PC-3 (cell line): ENCODE data around the gene CAMSAP1. TPM values are rescaled to one million over a fixed set of nuclear protein-coding genes. Genes with fewer than 3 reads are reported as not detected.

Experiments
- ATAC-seq: fragments of 200-7000 bp; cut with Tn5 transposase; 2 replicates; pipeline ENCODE4 v1.9.1; 2020; ENCODE audit warnings: mild to moderate bottlenecking, moderate library complexity
- Bru-seq: library from RNA; stranded (reverse); fragments of 400-500 nt; gene quantifications from one replicate; lab custom pipeline; 2021; lab: Mats Ljungman, UMichigan
- BruChase-seq, 2 experiments: library from RNA; stranded (reverse); fragments of 400-500 nt; gene quantifications; one replicate each; lab custom pipeline; 2021; lab: Mats Ljungman, UMichigan
- BruUV-seq: library from RNA; stranded (reverse); fragments of 400-500 nt; replicated peaks from 2 replicates; lab custom pipeline; 2021; lab: Mats Ljungman, UMichigan
- CTCF ChIA-PET: fragments of 300-600 bp; sonication (Branson Sonifier 250); formaldehyde crosslinking; loops from one replicate; lab custom pipeline; 2022; ENCODE audit warnings: antibody characterized with exemption; lab: Charles Lee
- POLR2A ChIA-PET: fragments of 300-600 bp; sonication (Branson Sonifier 250); formaldehyde crosslinking; loops from one replicate; lab custom pipeline; 2022; ENCODE audit warnings: antibody characterized with exemption; ENCODE audit not compliant: unreplicated experiment; lab: Charles Lee
- DNase-seq: peaks from one replicate; pipeline ENCODE4 v3.0.0-alpha.2; 2015
- H2AFZ ChIP-seq: fragments of 300-600 bp; sonication (generic); 2 replicates; pipeline ENCODE4 v1.6.0; 2016; ENCODE audit warnings: antibody characterized with exemption, low read length
- H3F3A ChIP-seq: fragments of 300-600 bp; sonication (generic); one replicate; pipeline ENCODE4 v1.6.0; 2017; ENCODE audit warnings: antibody characterized with exemption, low read length, control low read depth, mild to moderate bottlenecking; ENCODE audit not compliant: unreplicated experiment
- H3K27ac ChIP-seq: fragments of 300-600 bp; sonication (generic); 2 replicates; pipeline ENCODE4 v1.5.1; 2016; ENCODE audit warnings: mild to moderate bottlenecking, low read length
- H3K27me3 ChIP-seq: fragments of 300-600 bp; sonication (generic); 2 replicates; pipeline ENCODE4 v1.6.1; 2016; ENCODE audit warnings: low read length, mixed read lengths
- H3K36me3 ChIP-seq: fragments of 300-600 bp; sonication (generic); 2 replicates; pipeline ENCODE4 v1.6.1; 2016; ENCODE audit warnings: low read depth, mixed run types, low read length, mixed read lengths
- H3K4me1 ChIP-seq: fragments of 300-600 bp; sonication (generic); 2 replicates; pipeline ENCODE4 v1.5.1; 2016; ENCODE audit warnings: low read length; ENCODE audit not compliant: insufficient read depth
- H3K4me2 ChIP-seq: fragments of 300-600 bp; sonication (generic); 2 replicates; pipeline ENCODE4 v1.6.0; 2016; ENCODE audit warnings: low read length
- H3K4me3 ChIP-seq: fragments of 300-600 bp; sonication (generic); 2 replicates; pipeline ENCODE4 v1.5.1; 2016; ENCODE audit warnings: mild to moderate bottlenecking, low read length, mixed read lengths
- H3K79me2 ChIP-seq: fragments of 300-600 bp; sonication (generic); 2 replicates; pipeline ENCODE4 v1.6.1; 2017; ENCODE audit warnings: low read length, mixed read lengths
- H3K9ac ChIP-seq: fragments of 300-600 bp; sonication (generic); 2 replicates; pipeline ENCODE4 v1.6.0; 2016; ENCODE audit warnings: mild to moderate bottlenecking, low read length
- H3K9me2 ChIP-seq: fragments of 300-600 bp; sonication (generic); replicated peaks from 2 replicates; pipeline ENCODE4 v1.6.1; 2016; ENCODE audit warnings: mixed run types, low read length, mixed read lengths
- H3K9me3 ChIP-seq: fragments of 300-600 bp; sonication (generic); 2 replicates; pipeline ENCODE4 v1.6.1; 2016; ENCODE audit warnings: low read length, mixed read lengths
- H4K20me1 ChIP-seq: fragments of 300-600 bp; sonication (generic); 2 replicates; pipeline ENCODE4 v1.6.1; 2016; ENCODE audit warnings: low read length, mixed read lengths
- CTCF ChIP-seq: fragments of 300-600 bp; sonication (generic); conservative IDR thresholded peaks from 2 replicates; pipeline ENCODE4 v1.5.1; 2017; ENCODE audit warnings: antibody characterized with exemption, low read depth, mild to moderate bottlenecking, low read length
- EZH2 ChIP-seq: fragments of 300-600 bp; sonication (generic); IDR thresholded peaks from one replicate; pipeline ENCODE4 v1.6.1; 2017; ENCODE audit warnings: antibody characterized with exemption, mild to moderate bottlenecking, low read length; ENCODE audit not compliant: unreplicated experiment
- EZH2phosphoT487 ChIP-seq: fragments of 300-600 bp; sonication (generic); IDR thresholded peaks from 2 replicates; pipeline ENCODE4 v1.6.1; 2018; ENCODE audit warnings: mild to moderate bottlenecking, antibody characterized with exemption, low read length, borderline replicate concordance
- intact Hi-C: fragments of 100-400 bp; cut with micrococcal nuclease; formaldehyde crosslinking; loops from 2 replicates; pipeline ENCODE4 v1.9.0; 2023
- long read RNA-seq: library from polyadenylated mRNA; unstranded; transcript quantifications from one replicate; pipeline ENCODE4 v2.0.0, GENCODE V29; 2021; ENCODE audit not compliant: unreplicated experiment
- total RNA-seq: library from RNA; depleted of rRNA; stranded (reverse); fragments of >200 nt; gene quantifications from 2 replicates; pipeline ENCODE4 v1.2.3, GENCODE V29; 2014; rRNA removed

Gene CAMSAP1
- total RNA-seq (16.4 and 32.0 TPM in 2 replicates), Bru-seq, nascent RNA (percentile 66 among the genes with signal in this experiment), BruChase-seq, experiment 1, labeled RNA remaining after a 6-hour chase (percentile 78 among the genes with signal in this experiment), BruChase-seq, experiment 2, labeled RNA remaining after a 2-hour chase (percentile 66 among the genes with signal in this experiment)
- long read RNA-seq, full-length matches to known transcripts = 4 of 48 reads
- long read RNA-seq, partial matches to known transcripts = 19 of 48 reads
- long read RNA-seq, other reads (novel, unspliced or antisense) = 25 of 48 reads

- no TSS peak for BruUV-seq
- intact Hi-C loops = loop anchor here (2.0 to 5.0 kb wide), 2 partner anchors 55 to 111 kb away; partner anchors contain the start of gene UBAC1
- H3K27me3 ChIP-seq = no peaks in the 10 kb centered on the region
Measured at GRCh38 chr9:135907431-135908092, at the start of gene CAMSAP1. TSS of gene CAMSAP1 (minus strand) at chr9:135907546. CDS start at chr9:135907159, 387 bp downstream.

GRCh38 chr9:135956802-135957174 lies 49.4 kb upstream of the CAMSAP1 start:
- Histone ChIP-seq H3K27me3 (no peaks in the 10 kb centered on the region), H3K27ac (no peak overlapping the region), H4K20me1 (peaks cover 7% of the 10 kb centered on the region; the same call in 1 of the 2 replicates), H3K36me3 (no peaks in the 10 kb centered on the region; the same call in 1 of the 2 replicates), H3K9ac (no peak overlapping the region), H3K4me1 (peaks cover 16% of the 10 kb centered on the region), H3K4me3 (no peak overlapping the region), H3K79me2 (peaks cover 56% of the 10 kb centered on the region), H3K4me2 (no peak overlapping the region), H3F3A (peaks cover 5% of the 10 kb centered on the region), H3K9me3 (no peaks in the 10 kb centered on the region), H3K9me2 (no peaks in the 10 kb centered on the region), H2AFZ (no peak overlapping the region)
- CTCF ChIA-PET = no interaction called here
- POLR2A ChIA-PET = no interaction called here
- TF ChIP-seq EZH2phosphoT487 (no peak), CTCF (no peak), EZH2 (no peak)
- DNase-seq (no peak), ATAC-seq (no peak)
- intact Hi-C loops = no loop called here
- BruUV-seq = no TSS peak

More at GRCh38 chr9:135907431-135908092, at the start of gene CAMSAP1:
- Histone ChIP-seq H3K36me3 (no peaks in the 10 kb centered on the region), H3K4me3 (peak within 1 kb of the TSS; percentile 90), H3K4me2 (peak within 1 kb of the TSS; percentile 93), H3K9me2 (no peaks in the 10 kb centered on the region), H3F3A (peaks cover 9% of the 10 kb centered on the region), H3K27ac (peak within 1 kb of the TSS; percentile 95), H3K9me3 (no peaks in the 10 kb centered on the region), H4K20me1 (0 out of 2 replicates have a peak, but pooled peaks cover 9% of the 10 kb centered on the region), H2AFZ (peak within 1 kb of the TSS; percentile 56; the same call in 1 of the 2 replicates), H3K4me1 (peaks cover 36% of the 10 kb centered on the region), H3K9ac (peak within 1 kb of the TSS; percentile 83), H3K79me2 (peaks cover 76% of the 10 kb centered on the region)
- peak; percentile 72 for ATAC-seq
- ChIA-PET POLR2A (interaction anchor here (0.6 kb wide), 2 partner anchors 44 to 129 kb away, joined by 4 to 6 read pairs; no protein-coding TSS in a partner anchor), CTCF (no interaction called here)
- no peak for TF ChIP-seq EZH2phosphoT487
- TF ChIP-seq CTCF = no peak
- TF ChIP-seq EZH2 = no peak
- DNase-seq = peak; percentile 85
